HCT116 (cell line): ENCODE results near the gene ZNF14. TPM values are rescaled to one million over a fixed set of nuclear protein-coding genes. Genes with fewer than 3 reads are reported as not detected.

Source experiments
- ATAC-seq: fragments of 200-7000 bp; cut with Tn5 transposase; 2 replicates; pipeline ENCODE4 v1.9.1; 2020; ENCODE audit warnings: mild to moderate bottlenecking, moderate library complexity
- BruUV-seq: library from RNA; stranded (reverse); fragments of 400-500 nt; replicated peaks from 2 replicates; lab custom pipeline; 2021; lab: Mats Ljungman, UMichigan
- CTCF ChIA-PET: fragments of 300-600 bp; sonication (Branson Sonifier 250); formaldehyde crosslinking; loops from one replicate; lab custom pipeline; 2021; ENCODE audit warnings: antibody characterized with exemption; lab: Charles Lee
- POLR2A ChIA-PET: fragments of 300-600, 350-600 bp; sonication (Branson Sonifier 250); formaldehyde crosslinking; loops from one replicate; lab custom pipeline; 2021; ENCODE audit warnings: antibody characterized with exemption; lab: Charles Lee
- RAD21 ChIA-PET, 2 experiments: fragments of 300-600 bp; sonication (Branson Sonifier 250); formaldehyde crosslinking; loops; one replicate each; lab custom pipeline; 2023; ENCODE audit warnings: low total read pairs in 2 of 2; ENCODE audit not compliant: uncharacterized antibody in 2 of 2, unreplicated experiment in 2 of 2, low non-redundant PET in 1 of 2; lab: Charles Lee
- DNase-seq: peaks from one replicate; pipeline ENCODE4 v3.0.0-alpha.2; 2010; ENCODE audit warnings: low read depth, low spot score
- H2AFZ ChIP-seq: fragments of 200-600 bp; shearing (Covaris generic), sonication (generic); 2 replicates; pipeline ENCODE4 v1.6.1; 2017; ENCODE audit warnings: low read depth, mixed run types, mixed read lengths, antibody characterized with exemption, low read length; ENCODE audit not compliant: poor library complexity, severe bottlenecking
- H3K27ac ChIP-seq: 2 replicates; pipeline ENCODE4 v1.5.1; 2012; ENCODE audit warnings: low read depth, low read length
- H3K27me3 ChIP-seq: fragments of 200-600 bp; sonication (generic); 2 replicates; pipeline ENCODE4 v1.6.1; 2016; ENCODE audit warnings: mixed run types, low read length, mixed read lengths; ENCODE audit not compliant: insufficient read depth
- H3K36me3 ChIP-seq, 2 experiments: fragments of 200-500 bp in 1 of 2; fragments of 200-600 bp in 1 of 2; sonication (Bioruptor generic) in 1 of 2; sonication (generic) in 1 of 2; 2 replicates each; pipeline versions ENCODE4 v1.5.1 to v1.6.1; 2014 to 2016; ENCODE audit warnings: low read length in 2 of 2, inconsistent platforms in 1 of 2, mixed read lengths in 1 of 2, mixed run types in 1 of 2; ENCODE audit not compliant: insufficient read depth in 2 of 2, control insufficient read depth in 1 of 2
- H3K4me1 ChIP-seq, 2 experiments: fragments of 200-600 bp in 1 of 2; sonication (generic) in 1 of 2; 2 replicates each; pipeline versions ENCODE4 v1.5.1 to v1.6.1; 2012 to 2017; ENCODE audit warnings: low read length in 2 of 2, inconsistent platforms in 1 of 2, mild to moderate bottlenecking in 1 of 2, mixed read lengths in 1 of 2, mixed run types in 1 of 2, moderate library complexity in 1 of 2; ENCODE audit not compliant: insufficient read depth in 2 of 2, control insufficient read depth in 1 of 2
- H3K4me2 ChIP-seq: fragments of 200-600 bp; sonication (generic); 2 replicates; pipeline ENCODE4 v1.6.1; 2017; ENCODE audit warnings: mixed run types, low read length, mixed read lengths
- H3K4me3 ChIP-seq, 2 experiments: fragments of 200-600 bp in 1 of 2; sonication (generic) in 1 of 2; replicated peaks in 1 of 2; 2 replicates each; pipeline ENCODE4 v1.5.1; 2011 to 2016; ENCODE audit warnings: low read length in 2 of 2, control low read depth in 1 of 2, low read depth in 1 of 2, mild to moderate bottlenecking in 1 of 2, mixed read lengths in 1 of 2, mixed run types in 1 of 2
- H3K79me2 ChIP-seq: fragments of 200-600 bp; sonication (generic); 2 replicates; pipeline ENCODE4 v1.6.1; 2017; ENCODE audit warnings: mild to moderate bottlenecking, mixed run types, low read length, moderate library complexity, mixed read lengths; ENCODE audit not compliant: insufficient read depth
- H3K9ac ChIP-seq: fragments of 200-600 bp; sonication (generic); 2 replicates; pipeline ENCODE4 v1.6.1; 2016; ENCODE audit warnings: low read length, mixed read lengths
- H3K9me2 ChIP-seq: fragments of 200-600 bp; sonication (generic), shearing (Covaris generic); 2 replicates; pipeline ENCODE4 v1.6.1; 2017; ENCODE audit warnings: mixed run types, mild to moderate bottlenecking, moderate library complexity; ENCODE audit not compliant: insufficient read depth
- H3K9me3 ChIP-seq, 2 experiments: fragments of 200-500 bp in 1 of 2; fragments of 200-600 bp in 1 of 2; sonication (Bioruptor generic) in 1 of 2; sonication (generic) in 1 of 2; 2 replicates each; pipeline ENCODE4 v1.6.1; 2014 to 2017; ENCODE audit warnings: low read length in 2 of 2, mixed read lengths in 2 of 2, inconsistent platforms in 1 of 2, low read depth in 1 of 2, mild to moderate bottlenecking in 1 of 2, mixed run types in 1 of 2, moderate library complexity in 1 of 2; ENCODE audit not compliant: control insufficient read depth in 1 of 2, insufficient read depth in 1 of 2
- H4K20me1 ChIP-seq: fragments of 200-600 bp; sonication (generic), shearing (Covaris generic); 2 replicates; pipeline ENCODE4 v1.6.1; 2017; ENCODE audit warnings: mixed run types, mild to moderate bottlenecking, moderate library complexity; ENCODE audit not compliant: insufficient read depth
- CBX3 ChIP-seq: IDR thresholded peaks from 2 replicates; pipeline ENCODE4 v1.6.1; 2012; ENCODE audit warnings: low read depth
- CEBPB ChIP-seq: IDR thresholded peaks from 2 replicates; pipeline ENCODE4 v1.6.1; 2012; ENCODE audit warnings: low read depth
- EGR1 ChIP-seq: IDR thresholded peaks from 2 replicates; pipeline ENCODE4 v1.6.1; 2012; ENCODE audit warnings: low read depth
- ELF1 ChIP-seq: IDR thresholded peaks from 2 replicates; pipeline ENCODE4 v1.6.1; 2012; ENCODE audit warnings: low read depth, borderline replicate concordance
- EZH2 ChIP-seq: fragments of 200-600 bp; sonication (generic); IDR thresholded peaks from 2 replicates; pipeline ENCODE4 v1.6.1; 2017; ENCODE audit warnings: antibody characterized with exemption, mixed run types
- EZH2phosphoT487 ChIP-seq: fragments of 200-600 bp; IDR thresholded peaks from 2 replicates; pipeline ENCODE4 v1.6.1; 2018; ENCODE audit warnings: antibody characterized with exemption, borderline replicate concordance
- POLR2AphosphoS5 ChIP-seq: IDR thresholded peaks from 2 replicates; pipeline ENCODE4 v1.6.1; 2011; ENCODE audit warnings: mild to moderate bottlenecking, low read depth, low read length, moderate library complexity
- RAD21 ChIP-seq: IDR thresholded peaks from 2 replicates; pipeline ENCODE4 v1.6.1; 2012; ENCODE audit warnings: low read depth, mild to moderate bottlenecking
- SP1 ChIP-seq: IDR thresholded peaks from 2 replicates; pipeline ENCODE4 v1.6.1; 2012; ENCODE audit warnings: low read depth
- SRF ChIP-seq: IDR thresholded peaks from 2 replicates; pipeline ENCODE4 v1.6.1; 2012; ENCODE audit warnings: low read depth
- TCF7L2 ChIP-seq: IDR thresholded peaks from 2 replicates; pipeline ENCODE4 v1.7.0; 2011; ENCODE audit warnings: borderline replicate concordance, inconsistent platforms; ENCODE audit not compliant: insufficient read depth, insufficient read length; ENCODE audit errors: extremely low read depth
- YY1 ChIP-seq: IDR thresholded peaks from 2 replicates; pipeline ENCODE4 v1.6.1; 2011; ENCODE audit warnings: low read length, low read depth, moderate library complexity, mild to moderate bottlenecking; ENCODE audit not compliant: insufficient replicate concordance; ENCODE audit errors: extremely low read depth
- ZFX ChIP-seq: fragments of 450-650 bp; IDR thresholded peaks from 2 replicates; pipeline ENCODE4 v1.6.1; 2017
- ZNF274 ChIP-seq: fragments of 200-500 bp; sonication (Bioruptor generic); IDR thresholded peaks from 2 replicates; pipeline ENCODE4 v1.6.1; 2014; ENCODE audit warnings: mild to moderate bottlenecking, low read depth, low read length, inconsistent platforms
- intact Hi-C: fragments of 100-400 bp; cut with micrococcal nuclease; formaldehyde crosslinking; loops from 2 replicates; pipeline ENCODE4 v1.10.0; 2022
- total RNA-seq: library from RNA; stranded (reverse); gene quantifications from one replicate; pipeline ENCODE4 v1.2.1, GENCODE V29; 2021; ENCODE audit not compliant: unreplicated experiment
- TF ChIP-seq, protein P1 (sequence below): IDR thresholded peaks from 2 replicates; pipeline ENCODE4 v1.6.1; 2012

The ZNF14 gene
- total RNA-seq, 1 experiment from 2014 or later, result 4.8 TPM

DNA sequence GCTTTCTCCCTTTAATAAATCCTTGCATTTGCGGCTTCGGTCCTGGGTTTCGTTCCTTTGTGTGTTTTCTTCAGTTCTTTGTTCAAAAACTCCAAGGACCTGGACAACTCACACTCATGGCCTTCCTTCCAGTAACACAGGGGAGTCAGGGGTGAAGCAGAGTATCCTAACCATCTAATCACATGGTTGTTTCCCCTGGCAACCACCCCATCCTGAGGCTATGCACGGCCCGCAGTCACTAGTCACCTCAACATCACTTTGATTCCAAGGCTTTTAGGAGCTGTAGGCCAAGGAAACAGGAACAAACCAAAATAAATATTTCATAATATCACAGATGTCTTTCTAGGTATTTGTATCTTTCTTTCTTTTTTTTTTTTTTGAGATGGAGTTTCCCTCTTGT is 35.3 kb downstream of the ZNF14 start:
- no peak for DNase-seq
- Histone ChIP-seq H3K27me3 (no peaks in the 10 kb centered on the region), H3K4me3 (no peak overlapping the region)
- POLR2A ChIA-PET, result no interaction called here
- no peak for TF ChIP-seq POLR2AphosphoS5
- TF ChIP-seq ZNF274, result no peak
- TF ChIP-seq RAD21, result no peak
- no peak for TF ChIP-seq SP1
- TF ChIP-seq, protein P1, sequence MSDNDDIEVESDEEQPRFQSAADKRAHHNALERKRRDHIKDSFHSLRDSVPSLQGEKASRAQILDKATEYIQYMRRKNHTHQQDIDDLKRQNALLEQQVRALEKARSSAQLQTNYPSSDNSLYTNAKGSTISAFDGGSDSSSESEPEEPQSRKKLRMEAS, result no peak
- no peak for TF ChIP-seq TCF7L2
- TF ChIP-seq ELF1, result no peak
- TF ChIP-seq EZH2phosphoT487, result no peak
- no peak for TF ChIP-seq CEBPB
- no peak for TF ChIP-seq SRF
- no peak for TF ChIP-seq YY1
- no peak for TF ChIP-seq EGR1
- TF ChIP-seq EZH2, result no peak
- no peak for TF ChIP-seq CBX3
- no peak for TF ChIP-seq ZFX
- TF ChIP-seq, all 23 proteins: peak for 0
- Histone ChIP-seq H3K4me1 (no peaks in the 10 kb centered on the region), H2AFZ (no peak overlapping the region), H3K36me3 (no peaks in the 10 kb centered on the region), H3K27ac (no peak overlapping the region), H3K79me2 (no peaks in the 10 kb centered on the region), H3K9me2 (no peaks in the 10 kb centered on the region), H4K20me1 (no peaks in the 10 kb centered on the region), H3K9ac (no peak overlapping the region), H3K9me3 (peaks cover 0 to 1% of the 10 kb centered on the region in 2 experiments; a peak in 2 of 4 replicates), H3K4me2 (no peak overlapping the region)
- no TSS peak for BruUV-seq
- ChIA-PET CTCF (no interaction called here), RAD21 (no interaction called here)
- no peak for ATAC-seq
- intact Hi-C loops, result no loop called here
